Measurements from ENCODE around the gene PITPNB. TPM values are rescaled to one million over a fixed set of nuclear protein-coding genes. Genes with fewer than 3 reads are reported as not detected.

Gene PITPNB
- polyA plus RNA-seq, 1 experiment: 24.0 TPM

DNA sequence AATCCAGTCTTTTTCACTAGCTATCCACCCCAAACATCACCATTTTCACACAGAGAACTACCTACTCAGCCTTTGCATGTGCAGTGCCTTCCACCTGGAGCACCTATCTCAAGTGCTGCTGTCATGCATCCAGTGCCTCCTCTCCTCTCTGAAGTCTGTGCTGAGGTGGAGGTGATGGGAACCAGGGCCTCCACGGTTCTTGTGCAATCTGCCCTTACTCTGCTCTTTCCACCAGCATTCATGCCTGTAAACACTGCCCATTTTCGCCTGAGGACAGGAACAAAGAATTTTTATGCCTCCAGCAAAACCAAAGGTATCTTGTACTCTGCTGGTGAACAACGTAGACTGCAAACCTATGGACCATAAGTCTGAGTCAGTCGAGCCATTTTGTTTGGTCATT, 27.0 kb downstream of the PITPNB start:
- H3K4me3 ChIP-seq (ENCODE audit: low read depth, low read length): no peak overlapping the region
- H3K27me3 ChIP-seq (ENCODE audit: control insufficient read depth, insufficient read depth, low read length): no peaks in the 10 kb centered on the region
- TF ChIP-seq, protein P1, sequence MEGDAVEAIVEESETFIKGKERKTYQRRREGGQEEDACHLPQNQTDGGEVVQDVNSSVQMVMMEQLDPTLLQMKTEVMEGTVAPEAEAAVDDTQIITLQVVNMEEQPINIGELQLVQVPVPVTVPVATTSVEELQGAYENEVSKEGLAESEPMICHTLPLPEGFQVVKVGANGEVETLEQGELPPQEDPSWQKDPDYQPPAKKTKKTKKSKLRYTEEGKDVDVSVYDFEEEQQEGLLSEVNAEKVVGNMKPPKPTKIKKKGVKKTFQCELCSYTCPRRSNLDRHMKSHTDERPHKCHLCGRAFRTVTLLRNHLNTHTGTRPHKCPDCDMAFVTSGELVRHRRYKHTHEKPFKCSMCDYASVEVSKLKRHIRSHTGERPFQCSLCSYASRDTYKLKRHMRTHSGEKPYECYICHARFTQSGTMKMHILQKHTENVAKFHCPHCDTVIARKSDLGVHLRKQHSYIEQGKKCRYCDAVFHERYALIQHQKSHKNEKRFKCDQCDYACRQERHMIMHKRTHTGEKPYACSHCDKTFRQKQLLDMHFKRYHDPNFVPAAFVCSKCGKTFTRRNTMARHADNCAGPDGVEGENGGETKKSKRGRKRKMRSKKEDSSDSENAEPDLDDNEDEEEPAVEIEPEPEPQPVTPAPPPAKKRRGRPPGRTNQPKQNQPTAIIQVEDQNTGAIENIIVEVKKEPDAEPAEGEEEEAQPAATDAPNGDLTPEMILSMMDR (IDR thresholded peaks at IDR 0.05; ENCODE audit: insufficient read depth, low read depth, low read length): no peak
- no peak for DNase-seq (ENCODE audit: low read depth)
- peaks cover 11% of the 10 kb centered on the region for H3K36me3 ChIP-seq (ENCODE audit: control insufficient read depth, insufficient read depth, low read length)
- ChIA-PET CTCF (interaction anchor here (0.7 to 4.0 kb wide), 4 partner anchors 11 to 111 kb away, joined by 3 to 17 read pairs (median 3); no protein-coding TSS in a partner anchor), POLR2A (no interaction called here)

DNA sequence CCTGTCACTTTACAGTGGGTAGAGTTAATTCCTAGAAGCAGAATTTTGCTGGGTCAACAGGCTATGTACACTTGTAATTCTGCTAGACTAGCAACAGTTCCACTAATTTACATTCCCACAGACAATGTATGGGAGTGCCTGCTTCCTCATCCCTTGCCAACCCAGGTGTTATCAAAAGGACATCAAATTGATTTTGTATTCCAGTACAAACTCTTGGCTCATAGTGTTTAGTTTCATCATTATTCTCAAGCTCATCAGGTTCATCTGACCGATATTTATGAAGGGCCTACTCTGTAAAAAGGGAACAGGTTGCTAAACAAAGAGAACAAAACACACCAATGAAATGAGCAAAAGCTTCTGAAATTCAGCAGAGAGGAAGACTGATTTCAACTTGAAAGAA, 30.7 kb downstream of the PITPNB start:
- DNase-seq (ENCODE audit: low read depth): no peak
- ChIA-PET CTCF (interaction anchor here (0.8 to 4.0 kb wide), 9 partner anchors 7 to 122 kb away, joined by 3 to 17 read pairs (median 4); partner anchors contain the start of gene PITPNB), POLR2A (no interaction called here)
- Histone ChIP-seq H3K4me3 (ENCODE audit: low read depth, low read length) (no peak overlapping the region), H3K36me3 (ENCODE audit: control insufficient read depth, insufficient read depth, low read length) (peaks cover 13% of the 10 kb centered on the region), H3K27me3 (ENCODE audit: control insufficient read depth, insufficient read depth, low read length) (no peaks in the 10 kb centered on the region)
- TF ChIP-seq, protein P1 (IDR thresholded peaks at IDR 0.05; ENCODE audit: insufficient read depth, low read depth, low read length): no peak

DNA sequence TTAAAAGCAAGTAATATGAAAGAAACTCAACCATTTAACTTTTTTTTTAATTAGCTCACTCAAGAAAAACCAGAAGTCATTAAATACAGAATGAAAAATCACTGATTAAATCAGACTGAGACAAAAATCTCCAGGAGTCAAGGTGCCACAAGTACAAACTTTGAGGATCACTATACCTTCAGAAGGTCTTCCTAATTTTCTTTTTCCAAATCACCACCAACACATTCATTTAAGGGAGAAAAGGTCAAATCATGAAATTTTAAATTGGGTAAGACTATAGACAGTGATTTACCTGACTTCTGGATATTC, 32.3 kb downstream of the PITPNB start:
- POLR2A ChIA-PET: no interaction called here
- peaks cover 11% of the 10 kb centered on the region for H3K36me3 ChIP-seq (ENCODE audit: control insufficient read depth, insufficient read depth, low read length)

DNA sequence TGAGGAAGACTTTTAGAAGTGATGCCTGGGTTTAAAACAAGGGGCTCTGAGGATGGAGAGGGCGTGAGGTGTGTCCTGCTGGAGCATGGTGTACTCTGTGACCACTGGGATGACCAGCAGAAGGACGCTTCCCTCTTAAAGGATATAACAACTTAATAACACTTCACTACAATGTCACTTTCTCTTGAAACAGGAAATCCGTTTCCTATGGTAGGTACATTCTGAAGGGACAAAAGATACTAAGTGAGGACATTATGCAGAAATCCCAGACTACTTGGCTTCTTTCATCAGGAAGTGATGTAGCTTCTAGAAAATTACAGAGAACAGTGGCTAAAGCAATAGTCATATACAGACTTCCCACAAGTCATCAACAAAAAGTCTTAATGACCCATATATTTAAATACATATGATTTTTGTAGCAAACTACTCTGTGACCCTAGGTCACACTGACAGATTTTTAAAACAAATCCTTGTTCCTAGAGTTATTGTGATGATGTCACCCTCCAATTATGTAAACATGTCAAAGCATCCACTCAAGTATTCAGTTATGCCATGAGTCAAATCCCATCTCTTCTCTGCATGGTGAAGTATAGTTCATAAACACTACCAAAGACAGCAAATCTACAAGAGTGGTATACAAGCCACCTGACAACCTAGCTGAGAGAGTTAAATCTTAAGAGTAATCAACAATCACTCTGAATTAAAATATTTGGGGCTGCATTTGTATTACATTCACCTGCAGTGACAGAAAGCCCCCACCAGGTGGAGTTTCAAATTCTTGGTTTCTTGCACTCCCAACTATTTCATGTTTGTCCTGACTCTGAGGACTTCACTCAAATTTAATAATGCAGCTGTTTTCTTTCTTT, 32.8 kb downstream of the PITPNB start:
- H3K27me3 ChIP-seq (ENCODE audit: control insufficient read depth, insufficient read depth, low read length): no peaks in the 10 kb centered on the region
- no peak for DNase-seq (ENCODE audit: low read depth)
- no peak overlapping the region for H3K4me3 ChIP-seq (ENCODE audit: low read depth, low read length)
- TF ChIP-seq, protein P1 (IDR thresholded peaks at IDR 0.05; ENCODE audit: insufficient read depth, low read depth, low read length): peak; percentile 80
- ChIA-PET POLR2A (interaction anchor here (1.0 kb wide), 1 partner anchor 116 kb away, joined by 5 read pairs; no protein-coding TSS in a partner anchor), CTCF (interaction anchor here (0.6 to 2.7 kb wide), 26 partner anchors 8 to 561 kb away, joined by 3 to 15 read pairs (median 4); partner anchors contain the start of gene PITPNB)
- peaks cover 9% of the 10 kb centered on the region for H3K36me3 ChIP-seq (ENCODE audit: control insufficient read depth, insufficient read depth, low read length)

More for the DNA sequence above, 32.3 kb downstream of the PITPNB start:
- CTCF ChIA-PET: interaction anchor here (0.7 to 2.7 kb wide), 25 partner anchors 9 to 555 kb away, joined by 3 to 15 read pairs (median 4); partner anchors contain the start of gene PITPNB
- Histone ChIP-seq H3K4me3 (ENCODE audit: low read depth, low read length) (no peak overlapping the region), H3K27me3 (ENCODE audit: control insufficient read depth, insufficient read depth, low read length) (no peaks in the 10 kb centered on the region)
- no peak for DNase-seq (ENCODE audit: low read depth)
- TF ChIP-seq, protein P1 (IDR thresholded peaks at IDR 0.05; ENCODE audit: insufficient read depth, low read depth, low read length): no peak

DNA sequence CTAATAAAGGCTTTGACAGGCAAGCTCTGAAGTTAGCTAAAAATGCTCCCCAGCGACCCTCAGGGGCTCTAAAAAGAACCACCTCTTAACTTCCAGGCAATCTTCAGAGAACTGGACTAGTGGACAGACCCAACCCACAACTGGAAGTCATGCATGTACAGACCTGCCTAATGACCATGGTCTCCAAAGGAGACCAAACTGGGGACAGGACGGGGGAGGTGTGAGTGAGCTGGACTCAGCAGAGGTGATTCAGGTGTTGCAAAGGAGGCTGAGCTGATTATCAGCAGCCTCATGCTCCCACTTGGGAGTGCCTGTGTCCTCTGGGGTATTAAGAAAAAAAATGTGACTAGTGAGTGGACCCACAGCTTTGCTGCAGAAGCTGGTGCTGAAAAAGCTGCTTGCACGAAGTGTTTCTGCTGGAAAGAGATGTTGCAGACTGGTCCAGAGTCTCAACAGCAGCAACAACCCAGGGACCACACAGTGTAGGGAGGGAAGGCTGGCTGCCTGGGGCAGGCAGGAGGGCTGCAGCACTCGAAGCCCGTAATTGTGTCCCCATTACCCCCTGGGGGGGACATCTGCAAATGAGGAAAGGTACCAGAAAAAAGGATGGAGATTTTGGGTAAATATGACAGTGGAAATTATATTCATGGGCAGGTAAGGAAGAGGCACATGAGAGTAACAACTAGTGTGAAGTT, 35.3 kb downstream of the PITPNB start:
- CTCF ChIA-PET: interaction anchor here (0.5 to 8.0 kb wide), 6 partner anchors 15 to 137 kb away, joined by 3 to 127 read pairs (median 3); no protein-coding TSS in a partner anchor
- Histone ChIP-seq H3K4me3 (ENCODE audit: low read depth, low read length) (no peak overlapping the region), H3K27me3 (ENCODE audit: control insufficient read depth, insufficient read depth, low read length) (no peaks in the 10 kb centered on the region), H3K36me3 (ENCODE audit: control insufficient read depth, insufficient read depth, low read length) (peaks cover 6% of the 10 kb centered on the region)
- DNase-seq (ENCODE audit: low read depth): no peak
- TF ChIP-seq, protein P1 (IDR thresholded peaks at IDR 0.05; ENCODE audit: insufficient read depth, low read depth, low read length): no peak
- POLR2A ChIA-PET: no interaction called here
